HG03095 (cell line): ENCODE results near the gene TMEM82.

Experiments
- ATAC-seq: cut with Tn5 transposase; IDR thresholded peaks from one replicate; pipeline ENCODE4 v1.9.1; 2021; ENCODE audit warnings: moderate library complexity; ENCODE audit not compliant: unreplicated experiment

Gene TMEM82

DNA sequence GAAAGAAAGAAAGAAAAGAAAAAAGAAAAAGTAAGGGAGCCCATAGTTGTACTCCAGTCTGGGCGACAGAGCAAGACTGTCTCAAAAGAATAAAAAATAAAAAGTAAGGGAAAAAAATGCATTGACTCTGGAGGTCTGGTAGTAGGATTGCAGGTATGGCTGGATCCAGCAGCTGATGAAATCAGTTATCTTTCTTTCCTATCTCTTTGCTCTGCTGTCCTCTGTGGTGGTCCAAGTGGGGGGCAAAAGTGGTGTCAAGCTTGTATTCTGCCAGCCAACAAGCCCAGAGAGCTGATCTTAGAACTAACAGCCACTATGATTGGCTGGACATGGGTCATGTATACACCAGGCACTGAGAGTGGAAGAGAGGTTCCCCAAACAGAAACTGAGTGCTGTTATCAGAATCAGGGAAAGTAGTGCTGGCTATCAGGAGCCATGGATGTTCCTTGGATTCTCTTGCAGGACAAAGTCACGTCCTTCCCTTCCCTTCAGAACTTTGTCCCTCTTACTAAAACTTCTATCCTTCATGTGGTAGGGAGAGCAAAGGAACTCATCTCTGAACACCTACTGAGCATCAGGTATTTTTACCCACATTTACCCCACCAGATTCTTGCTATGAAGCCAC is 12.8 kb downstream of the TMEM82 start:
- no peak for ATAC-seq

- no peak for ATAC-seq
Measured at GRCh38 chr1:15755646-15756040, 13.3 kb downstream of the TMEM82 start.

- ATAC-seq, result no peak
Measured at GRCh38 chr1:15756143-15757015, 14.1 kb downstream of the TMEM82 start.

- no peak for ATAC-seq
Measured at GRCh38 chr1:15757016-15757543, 14.8 kb downstream of the TMEM82 start.

- ATAC-seq, result no peak
Measured at GRCh38 chr1:15757575-15758342, 15.5 kb downstream of the TMEM82 start.

GRCh38 chr1:15758343-15758931 is 16.1 kb downstream of the TMEM82 start, which contains the start of gene FBLIM1:
FBLIM1 (plus strand) TSS chr1:15758795; CDS start chr1:15764984, 6,189 bp downstream.
- no peak for ATAC-seq

DNA sequence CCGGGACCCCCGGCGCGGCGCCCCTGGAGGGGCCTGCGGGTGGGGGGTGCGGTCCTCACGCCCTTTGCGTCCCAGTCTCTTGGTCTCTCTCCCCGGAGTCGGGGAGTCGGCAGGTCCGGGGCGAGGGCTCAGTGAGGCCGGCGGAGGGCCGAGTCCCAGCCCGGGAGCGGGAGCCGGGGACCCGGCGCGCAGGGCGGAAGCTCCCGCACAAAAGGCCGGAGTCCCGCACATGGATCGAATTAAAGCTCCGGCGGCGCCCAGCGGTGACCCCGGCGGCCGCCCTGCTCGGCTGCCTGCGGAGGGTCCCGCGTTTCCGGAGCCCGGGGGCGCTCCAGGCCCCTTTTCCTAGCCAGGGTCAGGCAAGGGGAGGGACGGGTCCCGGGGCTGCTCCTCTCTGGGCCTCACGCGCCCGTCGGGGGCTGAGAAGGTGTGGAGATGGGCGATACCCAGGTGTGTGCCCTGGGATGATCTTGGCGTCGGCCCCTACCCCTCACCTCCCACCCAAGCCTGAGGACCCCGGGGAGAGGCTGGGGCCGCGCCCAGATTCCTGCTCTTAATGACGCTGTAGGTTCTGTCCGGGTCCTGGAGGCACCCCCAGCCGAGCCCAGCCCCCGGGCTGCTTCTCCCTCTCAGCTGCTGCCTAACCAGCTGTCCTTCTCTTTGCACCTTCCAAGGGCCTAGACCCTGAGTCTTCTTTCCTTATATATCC is 16.8 kb downstream of the TMEM82 start:
- no peak for ATAC-seq

- no peak for ATAC-seq
Measured at GRCh38 chr1:15760520-15761211, 18.4 kb downstream of the TMEM82 start.

GRCh38 chr1:15761366-15762128 is 19.2 kb downstream of the TMEM82 start:
- no peak for ATAC-seq

DNA sequence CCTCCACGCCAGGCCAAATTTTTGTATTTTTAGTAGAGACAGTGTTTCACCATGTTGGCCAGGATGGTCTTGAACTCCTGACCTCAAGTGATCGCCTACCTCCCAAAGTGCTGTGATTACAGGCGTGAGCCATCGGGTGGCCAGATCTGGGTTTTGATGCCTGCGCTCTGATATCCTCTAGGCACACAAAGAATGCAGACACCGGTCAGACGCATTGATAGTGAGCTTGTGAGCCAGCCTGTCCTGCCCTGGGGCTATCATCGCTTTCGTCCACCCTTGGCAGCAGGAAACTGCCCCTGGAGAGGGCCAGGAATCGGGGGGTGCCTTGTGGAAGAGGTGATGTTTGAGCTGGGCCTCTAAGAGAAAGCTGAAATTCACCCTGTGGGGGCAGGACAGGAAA is 20.2 kb downstream of the TMEM82 start:
- ATAC-seq, result no peak

DNA sequence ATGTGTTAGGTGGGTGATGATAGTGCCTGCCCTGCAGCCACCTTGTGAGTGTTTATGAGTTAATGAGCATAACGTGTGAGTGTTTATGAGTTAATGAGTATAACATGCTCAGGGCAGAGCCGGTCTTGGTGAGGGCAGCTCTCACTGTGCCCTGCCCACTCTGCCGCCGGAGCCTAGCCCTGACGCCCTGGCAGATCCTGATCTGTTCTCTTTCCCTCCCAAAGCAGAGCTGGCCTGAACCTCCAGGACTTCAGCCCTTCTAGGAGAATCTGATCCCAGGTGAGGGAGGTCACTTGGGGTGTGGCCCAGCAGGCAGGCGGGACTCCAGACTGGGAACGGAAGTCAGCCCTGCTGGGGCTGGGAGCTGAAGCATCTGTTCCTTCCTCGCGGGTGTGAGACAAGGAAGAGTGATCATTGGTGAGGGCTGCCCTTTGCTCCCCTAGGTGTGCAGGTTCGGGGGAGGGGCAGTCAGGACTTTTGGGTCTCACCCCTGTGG is 22.0 kb downstream of the TMEM82 start:
- no peak for ATAC-seq

GRCh38 chr1:15764890-15765289 is 22.6 kb downstream of the TMEM82 start:
- no peak for ATAC-seq

- no peak for ATAC-seq
Measured at GRCh38 chr1:15765495-15766194, 23.3 kb downstream of the TMEM82 start.

- ATAC-seq, result no peak
Measured at GRCh38 chr1:15767941-15768340, 25.6 kb downstream of the TMEM82 start.

GRCh38 chr1:15768388-15768787 is 26.1 kb downstream of the TMEM82 start:
- ATAC-seq, result no peak

DNA sequence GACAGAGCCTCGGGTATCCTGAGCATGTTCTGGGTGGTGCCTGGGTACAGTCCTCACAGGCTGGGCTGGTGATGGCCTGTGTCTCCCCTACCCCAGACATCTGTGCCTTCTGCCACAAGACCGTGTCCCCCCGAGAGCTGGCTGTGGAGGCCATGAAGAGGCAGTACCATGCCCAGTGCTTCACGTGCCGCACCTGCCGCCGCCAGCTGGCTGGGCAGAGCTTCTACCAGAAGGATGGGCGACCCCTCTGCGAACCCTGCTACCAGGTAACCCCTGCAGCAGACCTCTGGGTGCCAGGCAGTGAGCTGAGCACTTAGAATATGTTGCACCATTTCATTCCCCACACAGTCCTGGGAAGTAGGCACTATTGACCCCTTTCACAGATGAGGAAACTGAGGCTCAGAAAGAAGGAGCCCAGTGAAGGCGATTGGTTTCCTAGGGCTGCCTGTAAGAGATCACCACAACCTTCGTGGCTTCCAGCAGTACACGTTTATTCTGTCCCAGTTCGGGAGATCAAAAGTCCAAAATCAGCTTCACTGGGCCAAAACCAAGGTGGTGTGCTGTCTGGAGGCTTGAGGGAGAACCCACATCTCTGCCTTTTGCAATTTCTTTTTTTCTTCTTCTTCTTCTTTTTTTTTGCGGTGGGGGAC is 28.1 kb downstream of the TMEM82 start:
- no peak for ATAC-seq

GRCh38 chr1:15771836-15772515 is 29.7 kb downstream of the TMEM82 start:
- ATAC-seq, result no peak
